ENCODE data around the gene FILIP1. TPM values are rescaled to one million over a fixed set of nuclear protein-coding genes. Genes with fewer than 3 reads are reported as not detected.

FILIP1 gene
- total and polyA plus RNA-seq, 10 of the 15 experiments (the other 5 are each of a cell fraction or from before 2014, with no cell fraction given), result 0.23 to 2.0 (median 0.44) TPM

DNA sequence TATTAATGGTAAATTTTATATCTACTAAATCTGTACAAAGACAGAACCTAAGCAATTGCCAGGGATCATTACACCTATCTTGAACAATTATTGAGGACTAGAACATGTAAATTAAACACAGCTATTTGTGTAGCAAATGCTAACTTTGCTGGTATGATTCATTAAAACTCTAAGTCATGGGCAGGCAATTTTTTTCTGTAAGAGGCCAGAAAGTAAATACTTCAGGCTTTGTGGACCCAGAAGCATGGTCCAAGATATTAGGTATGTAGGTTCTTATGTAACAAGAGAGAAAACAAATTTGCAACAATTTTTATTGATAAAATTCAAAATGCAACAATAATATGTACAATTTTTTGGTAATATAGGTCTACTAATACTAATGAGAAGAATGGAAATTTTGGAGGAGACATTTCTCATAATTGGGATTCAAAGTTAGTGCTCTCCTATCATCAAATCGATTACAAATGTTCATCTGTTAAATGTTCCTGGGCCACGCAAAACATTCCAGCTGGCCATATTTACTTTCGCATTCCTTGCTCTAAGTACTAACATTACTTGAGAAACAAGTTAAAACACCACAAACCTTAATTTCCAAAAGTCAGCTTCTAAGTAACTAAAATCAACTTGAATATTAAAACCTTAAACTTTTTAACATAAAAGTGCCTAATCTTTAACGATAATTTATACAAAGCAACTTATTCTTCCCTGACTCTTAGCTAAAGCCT lies 213.3 kb downstream of the FILIP1 start (continued):
- TF ChIP-seq GABPA (IDR thresholded peaks at IDR 0.05; ENCODE audit: low read depth) (no peak), ATF7 (IDR thresholded peaks at IDR 0.05; ENCODE audit: low read depth) (no peak), CHD2 (IDR thresholded peaks at IDR 0.05; ENCODE audit: borderline replicate concordance, low read depth, low read length) (no peak), DPF2 (IDR thresholded peaks at IDR 0.05) (no peak), NFYA (IDR thresholded peaks at IDR 0.05; ENCODE audit: borderline replicate concordance, low read depth, low read length) (no peak), SUZ12 (IDR thresholded peaks at IDR 0.05; ENCODE audit: unreplicated experiment) (no peak), HDAC6 (IDR thresholded peaks at IDR 0.05; ENCODE audit: unreplicated experiment) (no peak)
- TF ChIP-seq, protein P1, sequence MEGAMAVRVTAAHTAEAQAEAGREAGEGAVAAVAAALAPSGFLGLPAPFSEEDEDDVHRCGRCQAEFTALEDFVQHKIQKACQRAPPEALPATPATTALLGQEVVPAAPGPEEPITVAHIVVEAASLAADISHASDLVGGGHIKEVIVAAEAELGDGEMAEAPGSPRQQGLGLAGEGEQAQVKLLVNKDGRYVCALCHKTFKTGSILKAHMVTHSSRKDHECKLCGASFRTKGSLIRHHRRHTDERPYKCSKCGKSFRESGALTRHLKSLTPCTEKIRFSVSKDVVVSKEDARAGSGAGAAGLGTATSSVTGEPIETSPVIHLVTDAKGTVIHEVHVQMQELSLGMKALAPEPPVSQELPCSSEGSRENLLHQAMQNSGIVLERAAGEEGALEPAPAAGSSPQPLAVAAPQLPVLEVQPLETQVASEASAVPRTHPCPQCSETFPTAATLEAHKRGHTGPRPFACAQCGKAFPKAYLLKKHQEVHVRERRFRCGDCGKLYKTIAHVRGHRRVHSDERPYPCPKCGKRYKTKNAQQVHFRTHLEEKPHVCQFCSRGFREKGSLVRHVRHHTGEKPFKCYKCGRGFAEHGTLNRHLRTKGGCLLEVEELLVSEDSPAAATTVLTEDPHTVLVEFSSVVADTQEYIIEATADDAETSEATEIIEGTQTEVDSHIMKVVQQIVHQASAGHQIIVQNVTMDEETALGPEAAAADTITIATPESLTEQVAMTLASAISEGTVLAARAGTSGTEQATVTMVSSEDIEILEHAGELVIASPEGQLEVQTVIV (IDR thresholded peaks at IDR 0.05; ENCODE audit: borderline replicate concordance, partially characterized antibody), result no peak
- TF ChIP-seq, protein P2, sequence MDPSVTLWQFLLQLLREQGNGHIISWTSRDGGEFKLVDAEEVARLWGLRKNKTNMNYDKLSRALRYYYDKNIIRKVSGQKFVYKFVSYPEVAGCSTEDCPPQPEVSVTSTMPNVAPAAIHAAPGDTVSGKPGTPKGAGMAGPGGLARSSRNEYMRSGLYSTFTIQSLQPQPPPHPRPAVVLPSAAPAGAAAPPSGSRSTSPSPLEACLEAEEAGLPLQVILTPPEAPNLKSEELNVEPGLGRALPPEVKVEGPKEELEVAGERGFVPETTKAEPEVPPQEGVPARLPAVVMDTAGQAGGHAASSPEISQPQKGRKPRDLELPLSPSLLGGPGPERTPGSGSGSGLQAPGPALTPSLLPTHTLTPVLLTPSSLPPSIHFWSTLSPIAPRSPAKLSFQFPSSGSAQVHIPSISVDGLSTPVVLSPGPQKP (IDR thresholded peaks at IDR 0.05; ENCODE audit: low read depth, low read length), result no peak

All from GM12878 (cell line).